HG03520 (cell line): ENCODE data around the gene C19orf44.

Experiments
- ATAC-seq: cut with Tn5 transposase; IDR thresholded peaks from one replicate; pipeline ENCODE4 v1.9.1; 2021; ENCODE audit warnings: mild to moderate bottlenecking, moderate library complexity; ENCODE audit not compliant: unreplicated experiment

Gene C19orf44

GRCh38 chr19:16516381-16516780, 20.2 kb downstream of the C19orf44 start:
- ATAC-seq = no peak

GRCh38 chr19:16516923-16517610, 20.9 kb downstream of the C19orf44 start:
- no peak for ATAC-seq

GRCh38 chr19:16518061-16518460, 21.9 kb downstream of the C19orf44 start:
- no peak for ATAC-seq

- ATAC-seq = no peak
Measured at GRCh38 chr19:16518483-16519229, 22.5 kb downstream of the C19orf44 start.

- ATAC-seq = no peak
Measured at GRCh38 chr19:16519230-16519687, 23.1 kb downstream of the C19orf44 start.

GRCh38 chr19:16520074-16520973, 24.1 kb downstream of the C19orf44 start:
- ATAC-seq = no peak

GRCh38 chr19:16520986-16521624, 24.9 kb downstream of the C19orf44 start:
- ATAC-seq = no peak

- ATAC-seq = no peak
Measured at GRCh38 chr19:16521715-16522289, 25.6 kb downstream of the C19orf44 start.

- no peak for ATAC-seq
Measured at GRCh38 chr19:16522559-16523377, 26.6 kb downstream of the C19orf44 start.

- no peak for ATAC-seq
Measured at GRCh38 chr19:16524991-16525734, 29.0 kb downstream of the C19orf44 start.

- ATAC-seq = no peak
Measured at GRCh38 chr19:16525751-16526481, 29.7 kb downstream of the C19orf44 start.

- ATAC-seq = no peak
Measured at GRCh38 chr19:16527334-16527935, 31.2 kb downstream of the C19orf44 start.

- ATAC-seq = no peak
Measured at GRCh38 chr19:16527971-16528521, 31.9 kb downstream of the C19orf44 start.

GRCh38 chr19:16529466-16530144, 33.4 kb downstream of the C19orf44 start:
- ATAC-seq = no peak

- no peak for ATAC-seq
Measured at GRCh38 chr19:16530540-16531379, 34.6 kb downstream of the C19orf44 start.

- ATAC-seq = no peak
Measured at GRCh38 chr19:16531380-16531669, 35.1 kb downstream of the C19orf44 start.
